CD14-positive monocyte (primary cell): ENCODE results near the gene FBXO17. TPM values are rescaled to one million over a fixed set of nuclear protein-coding genes. Genes with fewer than 3 reads are reported as not detected.
A peak's percentile ranks its signal among the peaks of the same experiment; 100 is the strongest.

Source experiments
- DNase-seq, 3 donors: peaks; one replicate each; pipeline ENCODE4 v3.0.0-alpha.2; 2011 to 2022
- H2AFZ ChIP-seq: 2 replicates; pipeline ENCODE4 v1.6.0; 2012; ENCODE audit warnings: mild to moderate bottlenecking, low read depth, low read length, inconsistent platforms; ENCODE audit not compliant: insufficient read depth, poor library complexity, severe bottlenecking
- H3K27ac ChIP-seq, 2 donors: 1 replicate in 1 of 2; 2 replicates in 1 of 2; pipeline ENCODE4 v1.5.1; 2012 to 2013; ENCODE audit warnings: low read length in 2 of 2, control low read depth in 1 of 2, inconsistent platforms in 1 of 2, low read depth in 1 of 2, mild to moderate bottlenecking in 1 of 2
- H3K27me3 ChIP-seq, 2 donors: one replicate each; pipeline versions ENCODE4 v1.6.0 to v1.6.1; 2011 to 2013; ENCODE audit warnings: low read length in 2 of 2; ENCODE audit not compliant: control insufficient read depth in 2 of 2, insufficient read depth in 2 of 2
- H3K36me3 ChIP-seq, 2 donors: replicated peaks in 1 of 2; 1 replicate in 1 of 2; 2 replicates in 1 of 2; pipeline versions ENCODE4 v1.5.1 to v1.6.1; 2012 to 2013; ENCODE audit warnings: low read length in 2 of 2, control low read depth in 1 of 2, inconsistent platforms in 1 of 2, mild to moderate bottlenecking in 1 of 2; ENCODE audit not compliant: insufficient read depth in 2 of 2, control insufficient read depth in 1 of 2
- H3K4me1 ChIP-seq, 2 donors: 1 replicate in 1 of 2; 2 replicates in 1 of 2; pipeline versions ENCODE4 v1.5.1 to v1.6.1; 2012 to 2013; ENCODE audit warnings: low read length in 2 of 2, control low read depth in 1 of 2, inconsistent platforms in 1 of 2, mild to moderate bottlenecking in 1 of 2, moderate library complexity in 1 of 2; ENCODE audit not compliant: insufficient read depth in 2 of 2, control insufficient read depth in 1 of 2
- H3K4me2 ChIP-seq: replicated peaks from 2 replicates; pipeline ENCODE3; 2012; ENCODE audit warnings: low read length, moderate library complexity, mild to moderate bottlenecking; ENCODE audit not compliant: poor library complexity, severe bottlenecking; ENCODE audit errors: extremely low read depth
- H3K4me3 ChIP-seq, 3 experiments: fragments of 200-600 bp in 1 of 3; sonication (generic) in 1 of 3; replicated peaks in 1 of 3; 1 replicate in 2 of 3; 2 replicates in 1 of 3; pipeline ENCODE4 v1.5.1; 2011 to 2013; ENCODE audit warnings: low read length in 3 of 3, mild to moderate bottlenecking in 3 of 3, control low read depth in 2 of 3, low read depth in 2 of 3, inconsistent platforms in 1 of 3, moderate library complexity in 1 of 3
- H3K79me2 ChIP-seq: 2 replicates; pipeline ENCODE4 v1.6.0; 2012; ENCODE audit warnings: mild to moderate bottlenecking, control low read depth, inconsistent platforms, low read length, moderate library complexity; ENCODE audit not compliant: insufficient read depth
- H3K9ac ChIP-seq: 2 replicates; pipeline ENCODE4 v1.6.0; 2017; ENCODE audit warnings: low read length, mild to moderate bottlenecking; ENCODE audit not compliant: insufficient read depth, poor library complexity, severe bottlenecking
- H3K9me3 ChIP-seq, 2 donors: replicated peaks in 1 of 2; 1 replicate in 1 of 2; 2 replicates in 1 of 2; pipeline versions ENCODE4 v1.5.1 to v1.6.1; 2012 to 2013; ENCODE audit warnings: low read length in 2 of 2, control low read depth in 1 of 2; ENCODE audit not compliant: control insufficient read depth in 1 of 2, insufficient read depth in 1 of 2
- H4K20me1 ChIP-seq: 2 replicates; pipeline ENCODE4 v1.6.0; 2012; ENCODE audit warnings: mild to moderate bottlenecking, low read length, control low read depth, moderate library complexity; ENCODE audit not compliant: insufficient read depth
- H3K27ac Mint-ChIP-seq, 7 donors: one replicate each; pipeline ENCODE4 v1.8.0; 2020; ENCODE audit warnings: mild to moderate bottlenecking in 7 of 7, mixed read lengths in 7 of 7, moderate library complexity in 6 of 7, inconsistent platforms in 2 of 7
- H3K27me3 Mint-ChIP-seq, 3 donors: one replicate each; pipeline ENCODE4 v1.8.0; 2021 to 2022; ENCODE audit warnings: low read depth in 3 of 3, mild to moderate bottlenecking in 3 of 3, mixed read lengths in 3 of 3, moderate library complexity in 3 of 3, inconsistent platforms in 1 of 3
- H3K36me3 Mint-ChIP-seq, 2 donors: one replicate each; pipeline ENCODE4 v1.8.0; 2020; ENCODE audit warnings: mixed read lengths in 2 of 2, inconsistent platforms in 1 of 2, mild to moderate bottlenecking in 1 of 2
- H3K4me1 Mint-ChIP-seq: one replicate; pipeline ENCODE4 v1.8.0; 2020; ENCODE audit warnings: mild to moderate bottlenecking, mixed read lengths
- H3K4me3 Mint-ChIP-seq, 2 donors: one replicate each; pipeline ENCODE4 v1.8.0; 2020; ENCODE audit warnings: mild to moderate bottlenecking in 2 of 2, mixed read lengths in 2 of 2, moderate library complexity in 1 of 2
- H3K9me3 Mint-ChIP-seq, 7 donors: one replicate each; pipeline ENCODE4 v1.8.0; 2020 to 2022; ENCODE audit warnings: mixed read lengths in 7 of 7, mild to moderate bottlenecking in 6 of 7, moderate library complexity in 6 of 7, inconsistent platforms in 2 of 7
- WGBS: methylation state at CpG from one replicate; pipeline ENCODE4 v1.1.5; 2013; ENCODE audit warnings: missing lambda C conversion rate; ENCODE audit not compliant: insufficient coverage; 5-methylcytosine and 5-hydroxymethylcytosine counted together
- intact Hi-C, 2 donors: fragments of 100-400 bp; cut with micrococcal nuclease; formaldehyde crosslinking; loops; one replicate each; pipeline versions ENCODE4 v1.15.0 to v1.15.1; 2023
- polyA plus RNA-seq, 3 donors: library from polyadenylated mRNA; depleted of rRNA in 1 of 3; unstranded in 2 of 3; stranded (reverse) in 1 of 3; fragments of 300-500 nt in 2 of 3; fragments of >200 nt in 1 of 3; fragmentation: Illumina TruSeq in 2 of 3; gene quantifications; 1 replicate in 2 of 3; 2 replicates in 1 of 3; pipeline ENCODE4 v1.2.3, GENCODE V29; 2012 to 2021
- TF ChIP-seq, protein P1 (sequence below): fragments of 200-600 bp; IDR thresholded peaks from one replicate; pipeline ENCODE4 v1.8.0; 2022; ENCODE audit warnings: antibody characterized with exemption, mild to moderate bottlenecking

Gene FBXO17
- polyA plus RNA-seq, 3 donors: not detected

- H4K20me1 ChIP-seq: no peaks in the 10 kb centered on the region
- Mint-ChIP-seq H3K27ac (no peak overlapping the region), H3K27me3 (peaks cover 30 to 53% (median 44%) of the 10 kb centered on the region in 3 donors), H3K4me1 (peaks cover 11% of the 10 kb centered on the region), H3K4me3 (no peak overlapping the region), H3K9me3 (peaks cover 0 to 10% (median 8%) of the 10 kb centered on the region in 7 donors), H3K36me3 (no peaks in the 10 kb centered on the region)
- no peaks in the 10 kb centered on the region for H3K9me3 ChIP-seq
- no peak overlapping the region for H3K4me3 ChIP-seq
- H2AFZ ChIP-seq: no peak overlapping the region
- DNase-seq: no peak
- H3K36me3 ChIP-seq: no peaks in the 10 kb centered on the region
- H3K27ac ChIP-seq: no peak overlapping the region
- TF ChIP-seq, protein P1, sequence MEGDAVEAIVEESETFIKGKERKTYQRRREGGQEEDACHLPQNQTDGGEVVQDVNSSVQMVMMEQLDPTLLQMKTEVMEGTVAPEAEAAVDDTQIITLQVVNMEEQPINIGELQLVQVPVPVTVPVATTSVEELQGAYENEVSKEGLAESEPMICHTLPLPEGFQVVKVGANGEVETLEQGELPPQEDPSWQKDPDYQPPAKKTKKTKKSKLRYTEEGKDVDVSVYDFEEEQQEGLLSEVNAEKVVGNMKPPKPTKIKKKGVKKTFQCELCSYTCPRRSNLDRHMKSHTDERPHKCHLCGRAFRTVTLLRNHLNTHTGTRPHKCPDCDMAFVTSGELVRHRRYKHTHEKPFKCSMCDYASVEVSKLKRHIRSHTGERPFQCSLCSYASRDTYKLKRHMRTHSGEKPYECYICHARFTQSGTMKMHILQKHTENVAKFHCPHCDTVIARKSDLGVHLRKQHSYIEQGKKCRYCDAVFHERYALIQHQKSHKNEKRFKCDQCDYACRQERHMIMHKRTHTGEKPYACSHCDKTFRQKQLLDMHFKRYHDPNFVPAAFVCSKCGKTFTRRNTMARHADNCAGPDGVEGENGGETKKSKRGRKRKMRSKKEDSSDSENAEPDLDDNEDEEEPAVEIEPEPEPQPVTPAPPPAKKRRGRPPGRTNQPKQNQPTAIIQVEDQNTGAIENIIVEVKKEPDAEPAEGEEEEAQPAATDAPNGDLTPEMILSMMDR: no peak
- intact Hi-C loops: no loop called here
- WGBS: no CpG with 5 or more reads among the region's 3 CpGs
- H3K4me1 ChIP-seq: peaks cover 7 to 10% of the 10 kb centered on the region in 2 donors
- H3K79me2 ChIP-seq: no peaks in the 10 kb centered on the region
- no peak overlapping the region for H3K4me2 ChIP-seq
- H3K27me3 ChIP-seq: peaks cover 0 to 14% of the 10 kb centered on the region in 2 donors
- H3K9ac ChIP-seq: no peak overlapping the region
Observed at GRCh38 chr19:38951187-38951586, 24.4 kb downstream of the FBXO17 start.

GRCh38 chr19:38949580-38950367 is 25.8 kb downstream of the FBXO17 start:
- no peaks in the 10 kb centered on the region for H3K79me2 ChIP-seq
- 11% methylated on average over 71 of the region's 72 CpGs for WGBS
- peak overlapping the region; percentile 69 for H3K4me2 ChIP-seq
- peak; percentile 22 to 53 (median 25) for DNase-seq
- peaks cover 30 to 54% (median 44%) of the 10 kb centered on the region in 3 donors for H3K27me3 Mint-ChIP-seq
- H4K20me1 ChIP-seq: no peaks in the 10 kb centered on the region
- H3K4me1 Mint-ChIP-seq: peaks cover 11% of the 10 kb centered on the region
- no peak overlapping the region for H3K9ac ChIP-seq
- H3K27ac Mint-ChIP-seq: peak overlapping the region in 1 of 7 donors; percentile 28
- H3K9me3 Mint-ChIP-seq: peaks cover 0 to 10% (median 9%) of the 10 kb centered on the region in 7 donors
- H3K4me3 Mint-ChIP-seq: peak overlapping the region; percentile 52 to 81
- TF ChIP-seq, protein P1: no peak
- no peaks in the 10 kb centered on the region for H3K36me3 ChIP-seq
- peak overlapping the region; percentile 73 for H2AFZ ChIP-seq
- H3K9me3 ChIP-seq: no peaks in the 10 kb centered on the region
- no peak overlapping the region for H3K27ac ChIP-seq
- intact Hi-C loops: no loop called here
- peaks cover 7 to 10% of the 10 kb centered on the region in 2 donors for H3K4me1 ChIP-seq
- H3K36me3 Mint-ChIP-seq: no peaks in the 10 kb centered on the region
- H3K4me3 ChIP-seq: peak overlapping the region in 2 of 3 experiments; percentile 6 to 60
- peaks cover 0 to 14% of the 10 kb centered on the region in 2 donors for H3K27me3 ChIP-seq
